HG03025 (cell line): ENCODE data around the gene CNOT11.
"Not testable (repeated sequence)": the region's sequence is repeated elsewhere in the genome, so short reads cannot be mapped to it uniquely, and the experiment has no call there.

Source experiments
- ATAC-seq: cut with Tn5 transposase; IDR thresholded peaks from one replicate; pipeline ENCODE4 v1.9.1; 2021; ENCODE audit warnings: mild to moderate bottlenecking, moderate library complexity; ENCODE audit not compliant: unreplicated experiment, low FRiP score

The CNOT11 gene

DNA sequence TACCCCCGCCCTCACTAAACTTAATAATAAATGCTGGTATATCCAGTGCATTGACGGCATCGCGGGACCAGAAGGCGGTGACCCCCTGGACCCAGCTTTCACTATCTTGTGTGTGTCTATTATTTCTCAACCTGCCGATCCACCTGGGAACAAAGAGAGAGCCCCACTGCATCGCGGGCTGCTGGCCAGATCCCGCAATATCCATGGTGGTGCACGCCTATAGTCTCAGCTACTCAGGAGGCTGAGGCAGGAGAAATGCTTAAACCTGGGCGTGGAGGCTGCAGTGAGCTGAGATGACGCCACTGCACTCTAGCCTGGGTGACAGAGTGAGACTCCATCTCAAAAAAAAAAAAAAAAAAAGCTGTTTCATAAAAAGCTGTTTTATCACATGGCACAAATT lies 7.8 kb upstream of the CNOT11 start:
- not testable (repeated sequence) for ATAC-seq

DNA sequence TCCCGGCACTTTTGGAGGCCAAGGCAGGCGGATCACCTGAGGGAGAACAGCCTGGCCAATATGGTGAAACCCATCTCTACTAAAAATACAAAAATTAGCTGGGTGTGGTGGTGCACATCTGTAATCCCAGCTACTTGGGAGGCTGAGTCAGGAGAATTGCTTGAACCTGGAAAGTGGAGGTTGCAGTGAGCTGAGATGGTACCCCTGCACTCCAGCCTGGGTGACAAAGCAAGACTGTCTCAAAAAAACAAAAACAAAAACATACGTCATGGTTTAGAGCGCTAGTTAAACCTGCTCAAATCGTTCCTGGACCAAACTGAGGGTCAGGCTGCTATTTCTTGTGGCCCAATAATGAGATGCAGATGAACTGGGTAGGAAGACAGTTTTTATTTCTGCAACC lies 7.2 kb upstream of the CNOT11 start:
- ATAC-seq = not testable (repeated sequence)

- not testable (repeated sequence) for ATAC-seq
Observed at GRCh38 chr2:101248756-101249155, 3.9 kb upstream of the CNOT11 start.

DNA sequence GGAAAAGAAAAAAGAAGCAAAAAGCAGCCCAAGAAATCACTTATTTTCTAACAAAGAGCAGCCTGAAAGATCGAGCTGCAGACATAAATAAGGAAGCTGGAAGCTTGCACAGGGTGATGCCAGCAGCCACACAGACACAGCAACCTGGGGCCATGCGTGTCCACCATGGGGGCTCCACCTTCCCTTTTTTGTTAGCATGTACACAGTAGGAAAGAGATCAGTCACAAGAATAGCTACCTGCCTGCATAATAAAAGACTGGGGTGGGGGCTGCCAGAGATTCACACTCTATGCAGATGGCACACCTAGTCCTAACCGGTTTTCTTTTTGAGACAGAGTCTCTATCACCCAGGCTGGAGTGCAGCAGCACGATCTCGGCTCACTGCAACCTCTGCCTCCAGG lies 2.9 kb upstream of the CNOT11 start:
- ATAC-seq = no peak

DNA sequence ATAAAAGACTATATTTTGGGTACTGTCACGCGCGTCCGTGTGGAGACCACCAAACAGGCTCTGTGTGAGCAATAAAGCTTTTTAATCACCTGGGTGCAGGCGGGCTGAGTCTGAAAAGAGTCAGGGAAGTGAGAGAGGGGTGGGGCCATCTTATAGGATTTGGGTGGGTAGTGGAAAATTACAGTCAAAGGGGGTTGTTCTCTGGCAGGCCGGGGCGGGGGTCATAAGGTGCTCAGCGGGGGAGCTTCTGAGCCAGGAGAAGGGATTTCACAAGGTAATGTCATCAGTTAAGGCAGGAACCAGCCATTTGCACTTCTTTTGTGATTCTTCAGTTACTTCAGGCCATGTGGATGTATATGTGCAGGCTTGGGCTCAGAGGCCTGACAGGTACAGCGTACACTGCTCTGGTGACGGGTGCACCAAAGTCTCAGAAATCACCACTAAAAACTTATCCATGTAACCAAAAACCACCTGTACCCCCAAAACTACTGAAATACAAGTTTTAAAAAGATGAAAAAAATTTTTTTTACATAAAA lies 1.4 kb upstream of the CNOT11 start:
- ATAC-seq = not testable (repeated sequence)

GRCh38 chr2:101251844-101252407 lies 760 bp upstream of the CNOT11 start:
- ATAC-seq = peak; percentile 47

GRCh38 chr2:101253013-101253702 lies 472 bp downstream of the CNOT11 start:
- ATAC-seq = peak; percentile 41

- ATAC-seq = no peak
Observed at GRCh38 chr2:101253703-101254450, 1.2 kb downstream of the CNOT11 start.

- ATAC-seq = no peak
Observed at GRCh38 chr2:101255501-101255900, 2.8 kb downstream of the CNOT11 start.

GRCh38 chr2:101256316-101256715 lies 3.6 kb downstream of the CNOT11 start:
- no peak for ATAC-seq

DNA sequence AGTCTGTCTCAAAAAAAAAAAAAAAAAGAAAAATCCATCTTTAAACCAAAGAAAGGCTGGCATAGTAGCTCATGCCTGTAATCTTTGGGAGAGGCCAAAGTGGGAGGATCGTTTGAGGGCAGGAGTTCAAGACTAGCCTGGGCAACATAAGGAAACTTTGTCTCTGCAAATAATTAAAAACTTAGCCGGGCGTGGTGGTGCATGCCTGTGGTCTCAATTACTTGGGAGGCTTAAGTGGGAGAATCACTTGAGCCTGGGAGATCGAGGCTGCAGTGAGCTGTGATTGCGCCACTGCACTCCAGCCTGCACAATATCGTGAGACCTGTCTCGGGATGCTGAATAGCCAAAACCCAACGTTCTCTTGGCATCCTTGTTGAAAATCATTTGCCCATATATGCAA lies 6.1 kb downstream of the CNOT11 start:
- no peak for ATAC-seq

DNA sequence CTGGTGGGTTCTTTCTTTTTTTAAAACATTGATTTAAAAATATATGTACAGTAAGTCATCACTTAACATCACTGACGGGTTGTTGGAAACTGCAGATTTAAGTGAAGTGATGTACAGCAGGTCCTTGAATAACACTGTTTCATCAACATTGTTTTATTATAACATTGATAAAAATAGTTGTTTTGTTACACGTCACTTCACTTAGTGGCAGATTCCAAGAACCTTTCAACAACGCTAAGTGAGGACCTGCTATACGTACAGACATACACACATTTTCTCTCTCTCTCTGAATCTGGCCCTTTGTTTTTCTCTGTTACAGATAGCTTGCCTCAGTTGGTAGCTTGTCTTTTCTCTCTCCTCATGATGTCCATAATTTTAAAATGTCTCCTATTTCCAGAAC lies 9.5 kb downstream of the CNOT11 start:
- ATAC-seq = no peak

GRCh38 chr2:101263377-101263800 lies 10.7 kb downstream of the CNOT11 start:
- ATAC-seq = no peak

DNA sequence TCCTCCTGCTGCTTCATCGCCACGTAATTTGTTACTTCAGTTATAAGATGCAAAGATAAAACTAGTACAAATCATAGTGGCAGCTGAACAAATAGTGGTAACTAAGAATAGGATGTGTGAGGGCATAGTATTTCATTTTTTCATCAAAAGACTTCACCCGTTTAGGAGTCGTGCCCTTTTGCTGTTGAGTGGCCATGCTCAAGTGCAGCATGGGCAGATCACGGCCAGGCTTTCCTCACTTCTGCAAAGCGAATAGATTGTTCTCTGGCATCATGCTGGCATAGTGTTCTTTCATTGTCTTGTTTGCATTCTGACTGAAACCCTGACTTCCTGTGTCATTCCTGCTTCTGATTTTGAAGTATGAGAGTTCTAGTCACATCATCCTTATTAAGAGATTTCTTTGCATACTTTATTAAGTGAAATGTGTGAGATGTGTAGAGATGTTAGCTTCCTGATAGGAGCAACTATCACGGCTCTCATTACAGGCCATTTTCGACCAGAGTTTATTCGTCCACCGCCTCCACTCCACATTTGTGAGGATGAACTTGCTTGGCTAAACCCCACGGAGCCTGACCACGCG lies 11.8 kb downstream of the CNOT11 start:
- ATAC-seq = no peak

DNA sequence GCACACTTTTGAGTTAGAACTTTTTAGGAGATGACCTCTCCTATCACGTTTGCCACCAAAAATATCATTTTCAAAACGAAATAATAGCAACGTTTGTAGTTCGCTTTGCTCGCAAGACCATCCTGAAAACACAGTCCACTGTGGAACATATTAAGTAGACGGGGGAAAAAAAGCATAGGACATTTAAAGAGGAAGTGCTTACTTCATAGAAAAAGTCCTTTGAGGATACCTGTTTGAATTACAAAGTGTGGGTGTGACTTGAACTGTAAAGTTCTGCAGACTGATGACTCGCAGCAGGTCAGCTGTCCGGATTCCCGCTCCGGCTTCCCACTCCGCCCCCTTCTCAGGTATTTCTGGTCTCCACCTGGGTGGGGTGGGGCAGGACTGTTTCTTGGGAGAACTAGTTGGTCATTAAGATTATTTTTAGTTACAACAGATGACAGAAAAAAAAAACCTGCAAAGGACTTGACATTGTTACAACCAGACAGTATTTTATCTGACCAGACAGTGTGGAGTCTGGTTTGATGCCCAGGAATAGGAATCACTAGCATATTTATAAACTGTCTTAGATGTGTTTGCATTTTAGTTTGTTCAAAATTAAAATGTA lies 13.3 kb downstream of the CNOT11 start:
- no peak for ATAC-seq

DNA sequence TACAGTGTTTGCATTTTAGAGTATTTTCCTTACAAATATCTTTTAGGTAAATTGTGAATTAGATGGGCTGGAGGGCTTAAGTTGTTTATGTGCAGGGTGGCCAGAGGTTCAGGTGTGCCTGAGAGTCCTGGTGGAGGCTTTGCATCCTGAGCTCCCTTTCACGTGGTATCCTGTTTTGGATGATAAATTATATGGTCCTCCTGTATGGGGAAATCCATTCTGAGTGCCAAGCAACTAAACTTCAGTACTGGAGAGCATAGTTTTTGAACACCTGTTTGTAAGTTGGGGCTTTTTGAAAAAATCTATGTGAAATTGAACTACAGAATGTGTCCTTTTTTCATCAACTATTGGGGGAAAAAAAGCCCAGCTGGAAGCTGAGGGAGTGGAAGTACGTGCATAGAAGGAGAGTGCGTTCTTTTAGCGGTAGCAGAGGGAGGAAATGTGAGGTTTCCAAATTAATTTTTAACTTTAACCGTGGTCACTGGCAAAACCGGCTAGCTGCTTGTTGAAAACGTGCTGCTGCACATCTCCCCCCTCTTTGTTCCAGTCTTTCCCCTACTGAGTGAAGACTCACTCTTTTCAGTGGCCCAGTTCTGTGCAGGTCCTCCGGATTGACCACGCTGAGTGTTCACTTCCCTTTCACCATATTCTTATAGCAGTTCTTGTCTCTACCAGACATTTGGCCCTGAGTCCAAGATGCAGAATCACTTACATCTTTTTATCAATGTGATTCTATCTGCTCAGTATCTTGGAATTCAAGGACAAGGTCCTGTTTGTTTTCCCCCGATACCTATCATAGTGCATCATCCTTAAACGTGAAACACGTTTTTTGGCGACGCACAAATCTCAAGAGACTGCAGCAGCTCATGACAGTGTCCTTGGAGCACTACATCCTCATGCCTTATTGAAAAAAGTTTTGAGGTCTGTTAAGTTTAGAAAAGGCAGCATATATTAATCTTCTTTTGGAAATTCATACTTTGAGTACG lies 15.3 kb downstream of the CNOT11 start:
- no peak for ATAC-seq

DNA sequence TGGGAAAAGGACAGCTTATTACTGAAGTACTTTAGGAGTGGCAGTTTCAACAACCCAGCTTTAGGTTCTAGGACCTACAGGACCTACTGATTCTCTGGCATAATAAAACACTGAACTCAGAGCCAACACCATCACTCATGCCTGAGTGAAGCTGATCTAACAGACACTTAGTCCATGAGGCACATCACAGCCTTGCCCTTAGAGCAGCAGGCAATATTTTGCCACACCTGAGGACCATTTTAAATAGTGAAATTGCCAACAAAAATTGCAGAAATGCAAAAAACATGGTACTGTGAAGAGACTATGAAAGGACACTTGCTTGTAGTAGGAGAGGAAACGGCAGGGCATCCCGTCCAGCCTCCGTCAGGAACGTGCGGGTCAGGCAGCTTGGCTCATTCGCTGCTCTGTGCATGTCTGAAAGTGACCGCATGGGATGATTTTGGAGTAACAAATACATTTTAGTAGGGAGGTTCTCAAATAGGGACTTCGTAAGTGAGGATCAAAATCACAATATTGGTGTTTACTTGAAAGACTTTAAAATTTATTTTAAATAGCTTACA lies 18.1 kb downstream of the CNOT11 start:
- ATAC-seq = no peak

- peak; percentile 85 for ATAC-seq
Observed at GRCh38 chr2:101272045-101272784, 19.5 kb downstream of the CNOT11 start.

GRCh38 chr2:101273056-101273455 lies 20.4 kb downstream of the CNOT11 start:
- ATAC-seq = no peak
